Measurements from ENCODE around the gene FGF18. TPM values are rescaled to one million over a fixed set of nuclear protein-coding genes. Genes with fewer than 3 reads are reported as not detected.

Gene FGF18
- total and polyA plus RNA-seq, 2 donors from 2014 or later = 0.39 to 1.8 TPM

DNA sequence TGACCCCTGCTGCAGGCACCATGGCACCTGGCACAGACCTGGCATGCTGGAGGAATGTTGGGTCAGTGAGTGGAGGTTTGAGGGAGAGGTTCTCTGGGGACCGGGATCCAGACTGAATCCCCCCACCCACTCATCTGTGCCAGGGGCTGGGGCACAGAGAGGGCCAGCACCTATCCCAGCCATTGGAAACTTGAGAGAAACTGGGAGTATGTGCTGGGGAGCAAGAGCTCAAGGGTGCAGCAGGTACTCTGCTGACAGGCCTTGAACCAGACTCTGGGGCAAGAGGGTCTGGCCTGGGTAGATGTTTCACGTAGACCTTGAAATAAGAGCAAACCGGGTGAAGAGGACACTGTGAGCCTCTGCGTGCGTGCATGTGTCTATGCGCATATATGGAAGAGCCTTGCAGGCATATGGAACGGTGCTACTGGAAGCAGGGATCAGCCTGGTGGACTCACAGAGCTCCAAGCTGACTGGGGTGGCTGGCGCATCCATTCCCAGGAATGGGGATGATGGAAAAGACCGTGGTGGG lies 8.8 kb downstream of the FGF18 start:
- Histone ChIP-seq H3K9ac (ENCODE audit: low read length in 3 of 3) (no peak overlapping the region), H3K27ac (ENCODE audit: low read depth in 2 of 2, low read length in 2 of 2) (no peak overlapping the region), H3K27me3 (ENCODE audit: control insufficient read depth, insufficient read depth, low read length) (no peaks in the 10 kb centered on the region), H3K4me3 (ENCODE audit: low read length in 3 of 3) (no peak overlapping the region), H3K36me3 (ENCODE audit: control insufficient read depth in 2 of 3, insufficient read depth in 3 of 3, low read length in 3 of 3) (no peaks in the 10 kb centered on the region), H3K4me1 (ENCODE audit: control insufficient read depth in 2 of 3, insufficient read depth in 2 of 3, low read depth in 1 of 3, low read length in 3 of 3) (no peaks in the 10 kb centered on the region), H3K9me3 (ENCODE audit: control insufficient read depth in 2 of 3, insufficient read depth in 1 of 3, low read length in 3 of 3) (no peaks in the 10 kb centered on the region)
- FAIRE-seq (no peak), DNase-seq (peak in 2 of 5 donors; percentile 18)
- TF ChIP-seq, protein P1, sequence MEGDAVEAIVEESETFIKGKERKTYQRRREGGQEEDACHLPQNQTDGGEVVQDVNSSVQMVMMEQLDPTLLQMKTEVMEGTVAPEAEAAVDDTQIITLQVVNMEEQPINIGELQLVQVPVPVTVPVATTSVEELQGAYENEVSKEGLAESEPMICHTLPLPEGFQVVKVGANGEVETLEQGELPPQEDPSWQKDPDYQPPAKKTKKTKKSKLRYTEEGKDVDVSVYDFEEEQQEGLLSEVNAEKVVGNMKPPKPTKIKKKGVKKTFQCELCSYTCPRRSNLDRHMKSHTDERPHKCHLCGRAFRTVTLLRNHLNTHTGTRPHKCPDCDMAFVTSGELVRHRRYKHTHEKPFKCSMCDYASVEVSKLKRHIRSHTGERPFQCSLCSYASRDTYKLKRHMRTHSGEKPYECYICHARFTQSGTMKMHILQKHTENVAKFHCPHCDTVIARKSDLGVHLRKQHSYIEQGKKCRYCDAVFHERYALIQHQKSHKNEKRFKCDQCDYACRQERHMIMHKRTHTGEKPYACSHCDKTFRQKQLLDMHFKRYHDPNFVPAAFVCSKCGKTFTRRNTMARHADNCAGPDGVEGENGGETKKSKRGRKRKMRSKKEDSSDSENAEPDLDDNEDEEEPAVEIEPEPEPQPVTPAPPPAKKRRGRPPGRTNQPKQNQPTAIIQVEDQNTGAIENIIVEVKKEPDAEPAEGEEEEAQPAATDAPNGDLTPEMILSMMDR (IDR thresholded peaks at IDR 0.05; ENCODE audit: borderline replicate concordance, extremely low read depth, insufficient read depth) = no peak
- intact Hi-C loops (cut with DNase I) = loop anchor here (10.0 kb wide), 1 partner anchor 467 kb away; no protein-coding TSS in a partner anchor

DNA sequence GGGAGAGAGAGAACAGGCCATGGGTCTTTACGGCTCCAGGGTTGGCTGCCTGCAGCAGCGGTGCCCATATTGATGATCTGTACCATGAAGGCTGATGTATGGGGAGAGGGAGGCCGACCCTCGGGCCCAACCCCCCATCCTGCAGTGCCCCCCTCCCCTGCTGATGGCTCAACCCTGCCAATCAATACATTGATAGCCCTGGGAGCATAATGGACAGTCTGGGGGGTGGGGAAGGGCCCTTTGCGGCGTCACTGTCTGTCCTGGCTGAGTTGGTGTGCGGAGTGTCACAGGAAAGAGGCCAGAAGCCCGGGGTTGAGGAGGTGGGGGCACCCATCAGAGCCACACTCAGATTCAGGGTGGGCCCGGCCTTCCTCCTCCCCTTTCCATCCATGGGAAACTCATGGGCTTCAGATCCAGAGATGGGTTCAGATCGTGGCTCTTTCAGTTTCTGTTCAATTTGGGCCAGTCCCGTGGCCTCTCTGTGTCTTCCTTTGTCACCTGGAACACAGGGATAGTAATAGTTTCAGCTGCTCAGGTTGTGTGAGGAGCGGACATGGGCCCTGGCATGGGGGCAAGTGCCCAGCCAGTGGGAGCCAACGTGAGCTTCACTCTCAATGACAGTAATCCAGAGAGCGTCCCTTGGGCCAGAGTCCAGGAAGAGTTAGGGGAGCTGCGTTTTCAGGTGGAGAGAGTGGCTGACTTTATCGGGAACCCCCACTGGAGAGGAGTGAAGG lies 9.5 kb downstream of the FGF18 start:
- intact Hi-C loops (cut with DNase I) = loop anchor here (10.0 kb wide), 1 partner anchor 466 kb away; no protein-coding TSS in a partner anchor
- H3K4me1 ChIP-seq (ENCODE audit: control insufficient read depth in 2 of 3, insufficient read depth in 2 of 3, low read depth in 1 of 3, low read length in 3 of 3) = no peaks in the 10 kb centered on the region
- no peak overlapping the region for H3K27ac ChIP-seq (ENCODE audit: low read depth in 2 of 2, low read length in 2 of 2)
- no peaks in the 10 kb centered on the region for H3K36me3 ChIP-seq (ENCODE audit: control insufficient read depth in 2 of 3, insufficient read depth in 3 of 3, low read length in 3 of 3)
- H3K9me3 ChIP-seq (ENCODE audit: control insufficient read depth in 2 of 3, insufficient read depth in 1 of 3, low read length in 3 of 3) = no peaks in the 10 kb centered on the region
- H3K4me3 ChIP-seq (ENCODE audit: low read length in 3 of 3) = no peak overlapping the region
- H3K27me3 ChIP-seq (ENCODE audit: control insufficient read depth, insufficient read depth, low read length) = no peaks in the 10 kb centered on the region
- DNase-seq (peak in 3 of 5 donors; percentile 1 to 39 (median 28)), FAIRE-seq (no peak)
- no peak overlapping the region for H3K9ac ChIP-seq (ENCODE audit: low read length in 3 of 3)
- TF ChIP-seq, protein P1 (IDR thresholded peaks at IDR 0.05; ENCODE audit: borderline replicate concordance, extremely low read depth, insufficient read depth) = no peak

GRCh38 chr5:171429543-171429910 lies 10.1 kb downstream of the FGF18 start:
- H3K4me1 ChIP-seq (ENCODE audit: control insufficient read depth in 2 of 3, insufficient read depth in 2 of 3, low read depth in 1 of 3, low read length in 3 of 3) = no peaks in the 10 kb centered on the region
- H3K36me3 ChIP-seq (ENCODE audit: control insufficient read depth in 2 of 3, insufficient read depth in 3 of 3, low read length in 3 of 3) = no peaks in the 10 kb centered on the region
- TF ChIP-seq, protein P1 (IDR thresholded peaks at IDR 0.05; ENCODE audit: borderline replicate concordance, extremely low read depth, insufficient read depth) = no peak
- H3K27me3 ChIP-seq (ENCODE audit: control insufficient read depth, insufficient read depth, low read length) = no peaks in the 10 kb centered on the region
- intact Hi-C loops (cut with DNase I) = loop anchor here (10.0 kb wide), 1 partner anchor 465 kb away; no protein-coding TSS in a partner anchor
- DNase-seq = peak in 2 of 5 donors; percentile 26 to 50
- no peak for FAIRE-seq
- no peak overlapping the region for H3K9ac ChIP-seq (ENCODE audit: low read length in 3 of 3)
- no peaks in the 10 kb centered on the region for H3K9me3 ChIP-seq (ENCODE audit: control insufficient read depth in 2 of 3, insufficient read depth in 1 of 3, low read length in 3 of 3)
- H3K4me3 ChIP-seq (ENCODE audit: low read length in 3 of 3) = no peak overlapping the region
- no peak overlapping the region for H3K27ac ChIP-seq (ENCODE audit: low read depth in 2 of 2, low read length in 2 of 2)
